K562 (cell line): ENCODE data around the gene TBX1. TPM values are rescaled to one million over a fixed set of nuclear protein-coding genes. Genes with fewer than 3 reads are reported as not detected.
A peak's percentile ranks its signal among the peaks of the same experiment; 100 is the strongest.

ENCODE experiments used
- ATAC-seq: fragments of 200-7000 bp; cut with Tn5 transposase; 3 replicates; pipeline ENCODE4 v1.9.1; 2020; ENCODE audit warnings: moderate library complexity
- BruUV-seq: library from RNA; stranded (reverse); fragments of 400-500 nt; replicated peaks from 2 replicates; lab custom pipeline; 2021; lab: Mats Ljungman, UMichigan
- CTCF ChIA-PET: fragments of 300-600 bp; formaldehyde crosslinking; extraction: SDS; loops from one replicate; lab custom pipeline; 2021; ENCODE audit warnings: low intra/inter-chr PET ratio; lab: Yijun Ruan, JAX
- POLR2A ChIA-PET: fragments of 300-600, 350-650 bp; sonication (Branson Sonifier 250); formaldehyde crosslinking; extraction: SDS; loops from one replicate; lab custom pipeline; 2021; ENCODE audit warnings: antibody characterized with exemption, inconsistent platforms; lab: Yijun Ruan, JAX
- DNase-seq, 4 experiments: peaks; one replicate each; pipeline versions ENCODE4 v3.0.0 to v3.0.0-alpha.2; 2011 to 2018; ENCODE audit warnings: low spot score in 3 of 4, mixed read lengths in 3 of 4; ENCODE audit errors: extremely low read depth in 1 of 4
- FAIRE-seq: peaks from 2 replicates; lab custom pipeline; 2011; peaks lifted over from hg19 to GRCh38; lab: Jason Lieb, UNC
- H2AFZ ChIP-seq: 2 replicates; pipeline ENCODE4 v1.6.0; 2011; ENCODE audit warnings: low read depth, low read length, control low read depth, inconsistent platforms
- H3K27ac ChIP-seq: fragments of 200-600 bp; 3 replicates; pipeline ENCODE4 v1.8.0; 2011; ENCODE audit warnings: low read depth, mild to moderate bottlenecking, control low read depth, inconsistent platforms, low read length, moderate library complexity, mixed read lengths; ENCODE audit errors: extremely low read depth
- H3K27me3 ChIP-seq, 2 experiments: fragments of 300-600 bp in 1 of 2; 2 replicates in 1 of 2; 3 replicates in 1 of 2; pipeline versions ENCODE4 v1.6.0 to v1.8.0; 2011; ENCODE audit warnings: inconsistent platforms in 2 of 2, low read length in 2 of 2, mild to moderate bottlenecking in 1 of 2, mixed read lengths in 1 of 2, moderate library complexity in 1 of 2; ENCODE audit not compliant: control insufficient read depth in 2 of 2, insufficient read depth in 2 of 2
- H3K36me3 ChIP-seq: fragments of 300-600 bp; 3 replicates; pipeline ENCODE4 v1.8.0; 2011; ENCODE audit warnings: mild to moderate bottlenecking, low read length, inconsistent platforms; ENCODE audit not compliant: control insufficient read depth, insufficient read depth
- H3K4me1 ChIP-seq, 2 experiments: fragments of 200-600 bp in 1 of 2; replicated peaks in 1 of 2; 2 replicates in 1 of 2; 3 replicates in 1 of 2; pipeline versions ENCODE4 v1.5.1 to v1.8.0; 2011; ENCODE audit warnings: inconsistent platforms in 2 of 2, low read length in 2 of 2, mild to moderate bottlenecking in 1 of 2, mixed read lengths in 1 of 2, moderate library complexity in 1 of 2; ENCODE audit not compliant: control insufficient read depth in 2 of 2, insufficient read depth in 2 of 2
- H3K4me2 ChIP-seq: 2 replicates; pipeline ENCODE4 v1.6.1; 2011; ENCODE audit warnings: low read length, control low read depth, inconsistent platforms, mixed read lengths; ENCODE audit not compliant: insufficient read depth
- H3K4me3 ChIP-seq: fragments of 200-600 bp; sonication (generic), shearing (Covaris generic); 2 replicates; pipeline ENCODE4 v1.5.1; 2016; ENCODE audit warnings: control low read depth, inconsistent platforms
- H3K79me2 ChIP-seq: fragments of 200-600 bp; 3 replicates; pipeline ENCODE4 v1.8.0; 2011; ENCODE audit warnings: low read length, inconsistent platforms; ENCODE audit not compliant: control insufficient read depth, insufficient read depth
- H3K9ac ChIP-seq, 2 experiments: 2 replicates each; pipeline versions ENCODE4 v1.6.0 to v1.6.1; 2011; ENCODE audit warnings: low read depth in 2 of 2, low read length in 2 of 2, control low read depth in 1 of 2, inconsistent platforms in 1 of 2, mild to moderate bottlenecking in 1 of 2, mixed read lengths in 1 of 2; ENCODE audit not compliant: insufficient read depth in 1 of 2
- H3K9me1 ChIP-seq: one replicate; pipeline ENCODE4 v1.6.0; 2011; ENCODE audit warnings: inconsistent platforms, mild to moderate bottlenecking, low read length, moderate library complexity; ENCODE audit not compliant: control insufficient read depth, insufficient read depth
- H3K9me3 ChIP-seq: replicated peaks from 2 replicates; pipeline ENCODE4 v1.5.1; 2011; ENCODE audit warnings: low read depth, low read length, inconsistent platforms; ENCODE audit not compliant: control insufficient read depth, insufficient read depth
- H4K20me1 ChIP-seq: replicated peaks from 2 replicates; pipeline ENCODE4 v1.6.1; 2011; ENCODE audit warnings: low read length, inconsistent platforms, mixed read lengths; ENCODE audit not compliant: control insufficient read depth, insufficient read depth
- CBX2 ChIP-seq: fragments of 200-600 bp; sonication (generic); IDR thresholded peaks from one replicate; pipeline ENCODE4 v1.6.1; 2012; ENCODE audit warnings: mild to moderate bottlenecking, low read length, inconsistent platforms; ENCODE audit not compliant: insufficient read depth, poor library complexity, severe bottlenecking
- ELF1 ChIP-seq: fragments of 200-800 bp; sonication (Bioruptor generic); IDR thresholded peaks from 2 replicates; pipeline ENCODE4 v1.6.1; 2016; ENCODE audit warnings: missing genetic modification characterization, missing compliant biosample characterization
- HDAC1 ChIP-seq, 2 experiments: fragments of 450-650 bp; IDR thresholded peaks; 2 replicates each; pipeline ENCODE4 v1.6.1; 2016 to 2017; ENCODE audit warnings: inconsistent platforms in 1 of 2, mild to moderate bottlenecking in 1 of 2, moderate library complexity in 1 of 2
- HOXB6 ChIP-seq: fragments of 250-450 bp; sonication (Bioruptor Pico); IDR thresholded peaks from 2 replicates; pipeline ENCODE4 v1.5.1; 2022; ENCODE audit warnings: mild to moderate bottlenecking, borderline replicate concordance
- HSF4 ChIP-seq: fragments of 250-450 bp; sonication (Bioruptor Pico); IDR thresholded peaks from 2 replicates; pipeline ENCODE4 v2.1.2; 2022; ENCODE audit warnings: mild to moderate bottlenecking, moderate library complexity, borderline replicate concordance
- POLR2H ChIP-seq: IDR thresholded peaks from 2 replicates; pipeline ENCODE4 v1.6.1; 2016; ENCODE audit warnings: missing genetic modification characterization, low read depth, mild to moderate bottlenecking, control low read depth, missing compliant biosample characterization, moderate library complexity
- RB1 ChIP-seq: fragments of 450-650 bp; IDR thresholded peaks from 2 replicates; pipeline ENCODE4 v1.6.1; 2017; ENCODE audit warnings: low read depth, mild to moderate bottlenecking
- RBFOX2 ChIP-seq: fragments of 200-400 bp; formaldehyde crosslinking; IDR thresholded peaks from 2 replicates; pipeline ENCODE4 v1.6.1; 2017; ENCODE audit warnings: low read depth, mild to moderate bottlenecking, low read length, moderate library complexity
- SLC30A9 ChIP-seq: fragments of 250-450 bp; sonication (Bioruptor Pico); IDR thresholded peaks from 2 replicates; pipeline ENCODE4 v1.8.0; 2022; ENCODE audit warnings: mild to moderate bottlenecking, moderate library complexity
- STAT5B ChIP-seq: fragments of 250-450 bp; sonication (Bioruptor Pico); IDR thresholded peaks from 2 replicates; pipeline ENCODE4 v1.8.0; 2021; ENCODE audit warnings: mild to moderate bottlenecking, inconsistent platforms
- TAF9B ChIP-seq: fragments of 450-650 bp; IDR thresholded peaks from 2 replicates; pipeline ENCODE4 v1.6.1; 2018; ENCODE audit warnings: mild to moderate bottlenecking; ENCODE audit not compliant: partially characterized antibody
- TBL1XR1 ChIP-seq, 2 experiments: IDR thresholded peaks; 2 replicates each; pipeline ENCODE4 v1.6.1; 2012; ENCODE audit warnings: improper control_type of control experiment in 2 of 2, low read length in 2 of 2, mild to moderate bottlenecking in 1 of 2
- U2AF2 ChIP-seq: fragments of 200-400 bp; formaldehyde crosslinking; optimal IDR thresholded peaks from 2 replicates; pipeline ENCODE3; 2017; ENCODE audit warnings: low read depth, mild to moderate bottlenecking, low read length
- ZBED1 ChIP-seq: IDR thresholded peaks from 2 replicates; pipeline ENCODE4 v1.6.1; 2014
- ZBTB7A ChIP-seq: IDR thresholded peaks from 2 replicates; pipeline ENCODE4 v1.6.1; 2011; ENCODE audit warnings: low read depth, mild to moderate bottlenecking, low read length, moderate library complexity, borderline replicate concordance; ENCODE audit not compliant: control insufficient read depth
- ZFX ChIP-seq: sonication (generic); formaldehyde crosslinking; IDR thresholded peaks from 2 replicates; pipeline ENCODE4 v1.8.0; 2022; ENCODE audit warnings: mild to moderate bottlenecking, missing genetic modification reagents, moderate library complexity
- ZNF174 ChIP-seq: fragments of 250-450 bp; sonication (Bioruptor Pico); IDR thresholded peaks from 2 replicates; pipeline ENCODE4 v1.4.0; 2020; ENCODE audit warnings: mild to moderate bottlenecking
- ZNF764 ChIP-seq: fragments of 250-450 bp; sonication (Bioruptor Pico); IDR thresholded peaks from 2 replicates; pipeline ENCODE4 v1.4.0; 2020; ENCODE audit warnings: low read depth, mild to moderate bottlenecking, moderate library complexity
- ZNF830 ChIP-seq: fragments of 250-450 bp; sonication (Bioruptor Pico); IDR thresholded peaks from 2 replicates; pipeline ENCODE4 v1.5.0; 2021; ENCODE audit warnings: mild to moderate bottlenecking
- WGBS: fragments of 100-300 bp; shearing (Covaris generic); methylation state at CpG from one replicate; pipeline ENCODE4 v1.1.6; 2016; ENCODE audit warnings: low coverage, mixed read lengths; ENCODE audit not compliant: insufficient coverage; ENCODE audit errors: missing lambda C conversion rate; 5-methylcytosine and 5-hydroxymethylcytosine counted together
- in situ Hi-C: fragments of 300-500 bp; cut with MboI; formaldehyde crosslinking; loops from 4 replicates; pipeline ENCODE4 v1.15.0; 2018; ENCODE audit warnings: inconsistent platforms, mixed read lengths
- intact Hi-C: fragments of 100-400 bp; cut with micrococcal nuclease; formaldehyde crosslinking; loops from 2 replicates; pipeline ENCODE4 v1.14.2; 2022
- polyA plus RNA-seq, 8 experiments: library from polyadenylated mRNA; depleted of rRNA in 4 of 8; stranded (reverse) in 5 of 8; unstranded in 3 of 8; fragments of >200 nt; fragmentation: Nextera tagmentation in 2 of 8; fragmentation: Illumina TruSeq in 1 of 8; extraction: Ambion mirVana in 2 of 8; extraction: Trizol in 1 of 8; gene quantifications; 2 replicates each; pipeline versions ENCODE4 v1.2.1 to v1.2.3, GENCODE V29; 2011 to 2014; ENCODE audit warnings: inconsistent platforms in 1 of 8, missing spikeins in 1 of 8
- total RNA-seq, 7 experiments: library from RNA; depleted of rRNA in 6 of 7; stranded (reverse); fragments of >200 nt in 6 of 7; fragmentation: Illumina TruSeq in 2 of 7; extraction: Trizol in 2 of 7; gene quantifications; 2 replicates each; pipeline versions ENCODE4 v1.2.1 to v1.2.3, GENCODE V29; 2011 to 2021; ENCODE audit warnings: low replicate concordance in 1 of 7
- TF ChIP-seq, protein P1 (sequence below): sonication (generic); formaldehyde crosslinking; IDR thresholded peaks from 2 replicates; pipeline ENCODE4 v1.8.0; 2022; ENCODE audit warnings: missing genetic modification reagents, mild to moderate bottlenecking, borderline replicate concordance
- TF ChIP-seq, protein P2 (sequence below): fragments of 450-650 bp; IDR thresholded peaks from 2 replicates; pipeline ENCODE4 v1.6.1; 2016; ENCODE audit warnings: low read depth, mild to moderate bottlenecking, moderate library complexity

TBX1 gene
- total and polyA plus RNA-seq, 9 of the 15 experiments (the other 6 are each of a cell fraction or from before 2014, with no cell fraction given): 0.07 to 35.0 (median 3.9) TPM

DNA sequence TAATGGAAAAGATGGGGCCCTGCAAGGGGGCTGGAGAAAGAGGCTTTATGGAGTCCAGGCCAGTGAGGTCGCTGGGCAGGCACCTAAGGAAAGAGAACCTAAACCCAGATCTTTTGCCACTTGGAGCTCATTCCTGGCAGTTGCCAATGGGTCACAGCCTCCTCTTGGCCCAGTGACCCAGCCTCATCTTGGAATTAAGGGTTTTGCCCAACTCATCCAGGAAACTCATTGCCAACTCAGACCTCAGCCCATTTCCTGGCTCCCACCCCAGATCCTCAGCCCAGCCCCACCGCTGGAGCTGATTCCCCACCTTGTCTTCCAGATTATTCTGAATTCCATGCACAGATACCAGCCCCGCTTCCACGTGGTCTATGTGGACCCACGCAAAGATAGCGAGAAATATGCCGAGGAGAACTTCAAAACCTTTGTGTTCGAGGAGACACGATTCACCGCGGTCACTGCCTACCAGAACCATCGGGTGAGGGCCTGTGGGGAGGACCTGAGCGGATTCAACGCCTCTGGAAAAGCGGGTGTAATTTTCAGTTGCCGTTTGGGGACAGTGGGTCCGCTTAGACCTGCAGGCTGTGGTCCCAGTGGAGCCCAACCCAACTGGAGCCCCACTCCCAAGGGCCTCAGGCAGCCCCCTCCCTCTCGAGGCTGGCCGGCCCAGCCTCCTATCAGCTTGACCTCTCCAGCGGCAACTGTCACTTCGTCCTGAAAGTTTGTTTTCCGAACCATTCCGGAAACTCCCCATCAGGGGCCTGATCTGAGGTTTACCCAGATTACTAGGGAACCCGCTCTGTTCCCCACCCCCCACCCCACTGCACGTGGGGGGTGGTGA lies 4.3 kb downstream of the TBX1 start:
- Histone ChIP-seq H3K9me3 (no peaks in the 10 kb centered on the region), H2AFZ (0 out of 2 replicates have a peak overlapping the region, but pooled peaks have one; percentile 5), H3K4me2 (no peak overlapping the region), H3K9me1 (peaks cover 6% of the 10 kb centered on the region), H3K4me3 (no peak overlapping the region), H4K20me1 (0 out of 2 replicates have a peak, but pooled peaks cover 1% of the 10 kb centered on the region), H3K36me3 (peaks cover 8% of the 10 kb centered on the region; the same call in 1 of the 3 replicates), H3K27me3 (peaks cover 0 to 5% of the 10 kb centered on the region in 2 experiments; a peak in 1 of 5 replicates), H3K9ac (peak overlapping the region in 1 of 2 experiments; percentile 35; a peak in 2 of 4 replicates), H3K79me2 (peaks cover 25% of the 10 kb centered on the region), H3K27ac (peak overlapping the region; percentile 2; the same call in 1 of the 3 replicates), H3K4me1 (peaks cover 10 to 91% of the 10 kb centered on the region in 2 experiments; a peak in 3 of 5 replicates)
- ATAC-seq (no peak), FAIRE-seq (peak; percentile 19), DNase-seq (no peak)
- in situ Hi-C loops: no loop called here
- BruUV-seq: no TSS peak
- ChIA-PET POLR2A (interaction anchor here (0.7 to 6.7 kb wide), 14 partner anchors 8 to 552 kb away, joined by 3 to 78 read pairs (median 4); no protein-coding TSS in a partner anchor), CTCF (no interaction called here)
- WGBS: 60% methylated on average over 25 of the region's 25 CpGs
- intact Hi-C loops: no loop called here
- TF ChIP-seq, protein P1, sequence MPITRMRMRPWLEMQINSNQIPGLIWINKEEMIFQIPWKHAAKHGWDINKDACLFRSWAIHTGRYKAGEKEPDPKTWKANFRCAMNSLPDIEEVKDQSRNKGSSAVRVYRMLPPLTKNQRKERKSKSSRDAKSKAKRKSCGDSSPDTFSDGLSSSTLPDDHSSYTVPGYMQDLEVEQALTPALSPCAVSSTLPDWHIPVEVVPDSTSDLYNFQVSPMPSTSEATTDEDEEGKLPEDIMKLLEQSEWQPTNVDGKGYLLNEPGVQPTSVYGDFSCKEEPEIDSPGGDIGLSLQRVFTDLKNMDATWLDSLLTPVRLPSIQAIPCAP (CRISPR knock-in tag): no peak
- no peak for TF ChIP-seq STAT5B (CRISPR knock-in tag)
- TF ChIP-seq TAF9B: no peak
- no peak; the same call in 1 of the 2 replicates for TF ChIP-seq RB1
- TF ChIP-seq ZNF174 (CRISPR knock-in tag): no peak
- 0 out of 2 replicates have a peak, but pooled peaks have one; percentile 53 for TF ChIP-seq HSF4 (CRISPR knock-in tag)
- 0 out of 4 replicates have a peak, but pooled peaks of 1 of the 2 experiments have one; percentile 9 for TF ChIP-seq TBL1XR1 (IDR thresholded peaks at IDR 0.05; ENCODE audit: low read length in 2 of 2)
- no peak for TF ChIP-seq POLR2H
- no peak for TF ChIP-seq U2AF2
- no peak for TF ChIP-seq ZFX
- TF ChIP-seq, protein P2, sequence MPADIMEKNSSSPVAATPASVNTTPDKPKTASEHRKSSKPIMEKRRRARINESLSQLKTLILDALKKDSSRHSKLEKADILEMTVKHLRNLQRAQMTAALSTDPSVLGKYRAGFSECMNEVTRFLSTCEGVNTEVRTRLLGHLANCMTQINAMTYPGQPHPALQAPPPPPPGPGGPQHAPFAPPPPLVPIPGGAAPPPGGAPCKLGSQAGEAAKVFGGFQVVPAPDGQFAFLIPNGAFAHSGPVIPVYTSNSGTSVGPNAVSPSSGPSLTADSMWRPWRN: no peak
- TF ChIP-seq ZBTB7A: 0 out of 2 replicates have a peak, but pooled peaks have one; percentile 11
- no peak for TF ChIP-seq ZNF830 (CRISPR knock-in tag)
- TF ChIP-seq HDAC1 (IDR thresholded peaks at IDR 0.05): peak in 1 of 2 experiments; percentile 10; a peak in 1 of 4 replicates
- TF ChIP-seq CBX2: no peak
- no peak for TF ChIP-seq SLC30A9
- TF ChIP-seq HOXB6 (CRISPR knock-in tag): no peak
- no peak for TF ChIP-seq ZBED1
- no peak; the same call in 1 of the 2 replicates for TF ChIP-seq RBFOX2
- no peak for TF ChIP-seq ZNF764
- peak; percentile 32; the same call in 1 of the 2 replicates for TF ChIP-seq ELF1 (tag)
